ENCODE data around the gene AKAP1.

DNA sequence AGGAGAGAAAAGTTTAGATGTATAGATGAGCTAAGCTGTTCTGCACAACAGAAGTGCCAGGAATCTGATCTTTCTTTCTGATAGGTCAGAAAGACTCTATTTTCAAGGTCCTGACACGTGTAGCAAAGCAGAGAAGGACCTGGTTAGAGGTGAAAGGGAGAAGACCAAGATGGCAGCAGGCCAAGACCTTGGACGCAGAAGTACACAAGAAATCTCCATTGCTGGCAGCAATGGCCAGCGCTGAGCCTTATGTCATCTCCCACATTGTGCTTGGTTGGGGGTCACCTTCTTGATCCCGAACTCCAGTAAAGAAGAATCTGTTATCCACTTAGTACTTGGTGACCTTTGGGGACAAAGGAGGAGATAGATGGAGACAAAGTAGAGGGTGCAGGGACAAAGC, 41.8 kb upstream of the AKAP1 start:
- TF ChIP-seq, protein P1, sequence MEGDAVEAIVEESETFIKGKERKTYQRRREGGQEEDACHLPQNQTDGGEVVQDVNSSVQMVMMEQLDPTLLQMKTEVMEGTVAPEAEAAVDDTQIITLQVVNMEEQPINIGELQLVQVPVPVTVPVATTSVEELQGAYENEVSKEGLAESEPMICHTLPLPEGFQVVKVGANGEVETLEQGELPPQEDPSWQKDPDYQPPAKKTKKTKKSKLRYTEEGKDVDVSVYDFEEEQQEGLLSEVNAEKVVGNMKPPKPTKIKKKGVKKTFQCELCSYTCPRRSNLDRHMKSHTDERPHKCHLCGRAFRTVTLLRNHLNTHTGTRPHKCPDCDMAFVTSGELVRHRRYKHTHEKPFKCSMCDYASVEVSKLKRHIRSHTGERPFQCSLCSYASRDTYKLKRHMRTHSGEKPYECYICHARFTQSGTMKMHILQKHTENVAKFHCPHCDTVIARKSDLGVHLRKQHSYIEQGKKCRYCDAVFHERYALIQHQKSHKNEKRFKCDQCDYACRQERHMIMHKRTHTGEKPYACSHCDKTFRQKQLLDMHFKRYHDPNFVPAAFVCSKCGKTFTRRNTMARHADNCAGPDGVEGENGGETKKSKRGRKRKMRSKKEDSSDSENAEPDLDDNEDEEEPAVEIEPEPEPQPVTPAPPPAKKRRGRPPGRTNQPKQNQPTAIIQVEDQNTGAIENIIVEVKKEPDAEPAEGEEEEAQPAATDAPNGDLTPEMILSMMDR (optimal IDR thresholded peaks at IDR 0.05 in 1 of 3, IDR thresholded peaks at IDR 0.05 in 1 of 3, conservative IDR thresholded peaks at IDR 0.05 in 1 of 3; ENCODE audit: extremely low read depth in 1 of 3, insufficient read depth in 2 of 3, low read length in 3 of 3): no peak
- no peak for TF ChIP-seq EZH2 (IDR thresholded peaks at IDR 0.05; ENCODE audit: low read length)
